Upper lobe of left lung (tissue), 4 donors: Measurements from ENCODE around the gene PCSK6.

Experiments
- CTCF ChIP-seq, 6 experiments: fragments of 450-650 bp in 4 of 6; fragments of 200-600 bp in 2 of 6; sonication (generic) in 2 of 6; IDR thresholded peaks; one replicate each; pipeline ENCODE4 v1.5.1; 2016 to 2019; ENCODE audit warnings: antibody characterized with exemption in 6 of 6
- POLR2AphosphoS5 ChIP-seq, 2 donors: sonication (generic); formaldehyde crosslinking; IDR thresholded peaks; one replicate each; pipeline ENCODE4 v1.5.1; 2017; ENCODE audit warnings: antibody characterized with exemption in 2 of 2

GRCh38 chr15:101537483-101538080 lies 48.1 kb upstream of the PCSK6 start:
- TF ChIP-seq CTCF (IDR thresholded peaks at IDR 0.05), result no peak
- TF ChIP-seq POLR2AphosphoS5 (IDR thresholded peaks at IDR 0.05), result no peak
